Activated CD8-positive, alpha-beta memory T cell treated with anti-CD3 and anti-CD28 coated beads, Interleukin-2, amount 10 ng/mL, durations not matched to agents 7 days and 5 days (primary cell): ENCODE measurements around the gene CRIM1. TPM values are rescaled to one million over a fixed set of nuclear protein-coding genes. Genes with fewer than 3 reads are reported as not detected.

Source experiments
- ATAC-seq: fragments of 150-1000 bp; cut with Tn5 transposase; one replicate; pipeline ENCODE4 v1.10.0; 2021; ENCODE audit warnings: moderate library complexity
- CTCF ChIA-PET: fragments of 350-600 bp; sonication (Branson Sonifier 250); formaldehyde crosslinking; loops from one replicate; lab custom pipeline; 2021; ENCODE audit warnings: antibody characterized with exemption; lab: Charles Lee
- DNase-seq: peaks from one replicate; pipeline ENCODE4 v3.0.0-alpha.2; 2020
- H3K27ac Mint-ChIP-seq: one replicate; pipeline ENCODE4 v1.8.0; 2021; ENCODE audit warnings: mild to moderate bottlenecking, mixed read lengths
- H3K27me3 Mint-ChIP-seq: one replicate; pipeline ENCODE4 v1.8.0; 2021; ENCODE audit warnings: mixed read lengths
- H3K36me3 Mint-ChIP-seq: one replicate; pipeline ENCODE4 v1.8.0; 2021; ENCODE audit warnings: mild to moderate bottlenecking, mixed read lengths
- H3K4me1 Mint-ChIP-seq: one replicate; pipeline ENCODE4 v1.8.0; 2021; ENCODE audit warnings: mixed read lengths
- H3K4me3 Mint-ChIP-seq: one replicate; pipeline ENCODE4 v1.8.0; 2021; ENCODE audit warnings: mild to moderate bottlenecking, moderate library complexity, mixed read lengths
- H3K9me3 Mint-ChIP-seq: one replicate; pipeline ENCODE4 v1.8.0; 2022; ENCODE audit warnings: low read depth, mixed read lengths
- total RNA-seq, 2 experiments: library from RNA; stranded (reverse); gene quantifications; one replicate each; pipeline ENCODE4 v1.2.3, GENCODE V29; 2021

CRIM1 gene
- total RNA-seq, 2 experiments from 2014 or later = 12.6 to 17.6 TPM

DNA sequence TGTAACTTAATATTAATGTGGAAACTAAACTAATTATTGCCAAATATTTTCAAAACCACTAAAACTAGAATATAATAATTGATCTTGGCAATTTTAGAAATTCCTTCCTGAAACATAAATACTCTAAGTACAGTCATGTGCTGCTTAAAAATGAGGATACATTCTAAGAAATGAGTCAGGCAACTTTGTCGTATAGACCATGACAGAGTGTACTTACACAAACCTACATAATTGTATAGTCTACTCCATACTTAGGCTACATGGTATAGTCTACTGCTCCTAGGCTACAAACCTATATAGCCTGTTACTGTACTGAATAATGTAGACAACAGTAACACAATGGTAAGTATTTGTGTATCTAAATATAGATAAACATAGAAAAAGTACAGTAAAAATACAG is 214.8 kb downstream of the CRIM1 start:
- H3K9me3 Mint-ChIP-seq = no peaks in the 10 kb centered on the region
- no peaks in the 10 kb centered on the region for H3K4me1 Mint-ChIP-seq
- no peak for DNase-seq
- no peak overlapping the region for H3K27ac Mint-ChIP-seq
- CTCF ChIA-PET = interaction anchor here (1.3 kb wide), 1 partner anchor 17 kb away, joined by 3 read pairs; no protein-coding TSS in a partner anchor
- no peaks in the 10 kb centered on the region for H3K27me3 Mint-ChIP-seq
- H3K36me3 Mint-ChIP-seq = peaks cover 21% of the 10 kb centered on the region
- no peak for ATAC-seq
- H3K4me3 Mint-ChIP-seq = no peak overlapping the region

DNA sequence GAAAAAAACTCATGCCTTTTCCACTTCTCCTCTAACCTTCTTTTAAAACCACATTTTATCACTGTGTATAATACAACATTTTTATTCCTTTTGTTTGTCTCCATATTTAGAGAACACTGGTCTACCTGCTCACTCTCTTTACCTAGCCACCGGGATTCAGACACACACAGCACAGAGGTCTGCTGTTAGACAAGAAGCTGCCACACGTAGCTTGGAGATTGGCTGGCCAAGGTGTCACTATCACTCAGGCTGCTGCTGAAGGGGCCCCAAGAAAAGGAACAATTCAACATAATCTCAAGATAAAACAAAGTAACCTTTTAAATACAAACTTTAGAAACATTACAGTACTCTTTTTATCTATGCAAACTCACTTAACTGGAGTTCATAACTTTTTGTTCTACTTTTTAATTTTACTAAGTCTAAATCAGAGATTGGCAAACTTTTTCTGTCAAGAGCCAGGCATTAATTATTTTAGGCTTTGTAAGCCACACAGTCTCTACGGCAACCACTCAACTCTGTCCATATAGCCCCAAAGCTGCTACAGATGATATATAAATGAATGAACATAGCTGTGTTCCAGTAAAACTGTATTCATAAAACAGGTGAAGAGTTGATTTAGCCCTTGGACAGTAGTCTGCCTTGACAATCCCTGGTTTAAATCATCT is 216.6 kb downstream of the CRIM1 start:
- H3K27ac Mint-ChIP-seq = no peak overlapping the region
- CTCF ChIA-PET = interaction anchor here (1.2 kb wide), 1 partner anchor 10 kb away, joined by 4 read pairs; no protein-coding TSS in a partner anchor
- H3K4me1 Mint-ChIP-seq = no peaks in the 10 kb centered on the region
- no peak overlapping the region for H3K4me3 Mint-ChIP-seq
- peaks cover 33% of the 10 kb centered on the region for H3K36me3 Mint-ChIP-seq
- DNase-seq (no peak), ATAC-seq (no peak)
- no peaks in the 10 kb centered on the region for H3K9me3 Mint-ChIP-seq
- H3K27me3 Mint-ChIP-seq = no peaks in the 10 kb centered on the region

DNA sequence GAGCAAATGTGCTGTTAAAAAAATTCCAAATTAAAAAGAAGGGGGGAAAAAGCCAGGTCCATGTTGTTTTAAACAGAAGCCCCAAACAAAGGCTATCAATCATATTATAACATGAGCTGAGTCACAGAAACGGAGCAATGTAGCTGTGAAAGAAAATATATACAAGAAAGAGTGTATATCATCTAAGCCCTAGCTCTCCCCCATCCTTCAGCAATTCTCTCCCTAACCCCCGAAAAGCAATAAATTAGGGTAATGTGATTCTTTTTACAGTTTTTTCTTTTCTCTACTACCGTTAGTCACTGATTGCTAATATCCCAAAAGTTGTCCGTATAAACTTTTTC is 217.1 kb downstream of the CRIM1 start:
- peaks cover 37% of the 10 kb centered on the region for H3K36me3 Mint-ChIP-seq
- DNase-seq (no peak), ATAC-seq (no peak)
- H3K27ac Mint-ChIP-seq = no peak overlapping the region
- H3K4me1 Mint-ChIP-seq = no peaks in the 10 kb centered on the region
- CTCF ChIA-PET = interaction anchor here (0.6 to 1.2 kb wide), 2 partner anchors 10 to 80 kb away, joined by 4 read pairs; no protein-coding TSS in a partner anchor
- no peaks in the 10 kb centered on the region for H3K27me3 Mint-ChIP-seq
- no peaks in the 10 kb centered on the region for H3K9me3 Mint-ChIP-seq
- no peak overlapping the region for H3K4me3 Mint-ChIP-seq

DNA sequence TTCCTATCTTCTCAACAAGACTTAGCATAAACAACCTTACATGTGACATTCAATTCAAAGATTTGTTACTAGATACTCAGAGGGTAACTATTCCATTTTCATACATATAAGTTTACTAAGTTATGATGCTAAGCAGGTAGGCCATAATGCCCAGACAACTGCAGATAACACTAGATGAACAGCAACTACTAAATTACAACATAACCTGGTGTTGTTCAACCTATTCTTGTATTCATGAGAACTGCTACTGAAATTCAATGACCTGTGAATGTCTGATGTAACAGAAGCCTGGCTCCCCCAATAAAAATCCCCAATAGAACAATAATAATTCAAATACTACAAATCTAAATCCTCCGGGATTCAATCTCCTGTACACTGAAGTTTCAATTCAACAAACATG is 217.6 kb downstream of the CRIM1 start:
- Mint-ChIP-seq H3K4me3 (no peak overlapping the region), H3K36me3 (peaks cover 42% of the 10 kb centered on the region), H3K27me3 (no peaks in the 10 kb centered on the region), H3K27ac (no peak overlapping the region), H3K9me3 (no peaks in the 10 kb centered on the region), H3K4me1 (peaks cover under 1% of the 10 kb centered on the region)
- no peak for DNase-seq
- ATAC-seq = no peak
- CTCF ChIA-PET = interaction anchor here (0.6 kb wide), 1 partner anchor 80 kb away, joined by 4 read pairs; no protein-coding TSS in a partner anchor

DNA sequence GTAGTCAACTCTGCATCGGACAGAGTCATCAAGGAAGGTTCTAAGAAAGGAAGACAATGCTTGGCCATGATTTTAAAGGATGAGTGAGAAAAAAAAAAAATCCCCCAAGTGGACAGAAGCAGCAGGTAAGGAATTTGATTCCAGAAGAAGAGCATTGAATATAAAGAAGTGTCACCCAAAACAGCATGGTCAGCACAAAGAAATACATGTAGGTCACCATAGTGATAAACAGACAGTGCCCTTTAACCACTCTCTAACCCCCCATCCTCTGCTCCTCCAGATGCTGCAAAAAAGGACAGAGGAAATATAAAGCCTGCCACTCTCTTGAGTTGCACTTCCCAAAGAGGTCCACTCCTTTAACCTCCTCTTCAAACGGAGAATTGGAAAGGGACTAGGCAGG is 219.0 kb downstream of the CRIM1 start:
- CTCF ChIA-PET = no interaction called here
- no peak for ATAC-seq

DNA sequence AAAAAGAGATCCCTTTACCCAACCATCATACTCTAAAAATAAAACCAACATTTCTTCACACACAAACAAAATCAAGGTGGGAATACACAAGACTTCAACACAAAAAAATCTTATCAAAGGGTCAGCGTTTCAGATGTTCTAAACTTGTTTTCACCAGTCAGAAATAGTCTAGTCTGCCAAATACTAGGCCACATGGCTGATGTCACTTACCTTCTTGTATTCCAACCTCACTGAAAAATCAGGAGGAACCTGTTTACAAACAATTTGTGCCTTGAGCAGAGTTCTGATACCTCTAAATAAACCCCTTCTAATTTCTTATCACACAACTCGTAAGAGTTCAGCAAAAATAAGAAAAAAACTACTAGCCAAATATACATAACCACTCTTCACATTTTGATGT is 222.3 kb downstream of the CRIM1 start:
- CTCF ChIA-PET = no interaction called here
- Mint-ChIP-seq H3K4me3 (no peak overlapping the region), H3K4me1 (peaks cover 10% of the 10 kb centered on the region), H3K36me3 (peaks cover 76% of the 10 kb centered on the region), H3K27me3 (no peaks in the 10 kb centered on the region), H3K27ac (no peak overlapping the region), H3K9me3 (no peaks in the 10 kb centered on the region)
- no peak for DNase-seq
- no peak for ATAC-seq

More for the DNA sequence above, 219.0 kb downstream of the CRIM1 start:
- H3K9me3 Mint-ChIP-seq = no peaks in the 10 kb centered on the region
- no peak overlapping the region for H3K27ac Mint-ChIP-seq
- no peak for DNase-seq
- H3K36me3 Mint-ChIP-seq = peaks cover 55% of the 10 kb centered on the region
- no peaks in the 10 kb centered on the region for H3K27me3 Mint-ChIP-seq
- no peak overlapping the region for H3K4me3 Mint-ChIP-seq
- peaks cover 10% of the 10 kb centered on the region for H3K4me1 Mint-ChIP-seq

DNA sequence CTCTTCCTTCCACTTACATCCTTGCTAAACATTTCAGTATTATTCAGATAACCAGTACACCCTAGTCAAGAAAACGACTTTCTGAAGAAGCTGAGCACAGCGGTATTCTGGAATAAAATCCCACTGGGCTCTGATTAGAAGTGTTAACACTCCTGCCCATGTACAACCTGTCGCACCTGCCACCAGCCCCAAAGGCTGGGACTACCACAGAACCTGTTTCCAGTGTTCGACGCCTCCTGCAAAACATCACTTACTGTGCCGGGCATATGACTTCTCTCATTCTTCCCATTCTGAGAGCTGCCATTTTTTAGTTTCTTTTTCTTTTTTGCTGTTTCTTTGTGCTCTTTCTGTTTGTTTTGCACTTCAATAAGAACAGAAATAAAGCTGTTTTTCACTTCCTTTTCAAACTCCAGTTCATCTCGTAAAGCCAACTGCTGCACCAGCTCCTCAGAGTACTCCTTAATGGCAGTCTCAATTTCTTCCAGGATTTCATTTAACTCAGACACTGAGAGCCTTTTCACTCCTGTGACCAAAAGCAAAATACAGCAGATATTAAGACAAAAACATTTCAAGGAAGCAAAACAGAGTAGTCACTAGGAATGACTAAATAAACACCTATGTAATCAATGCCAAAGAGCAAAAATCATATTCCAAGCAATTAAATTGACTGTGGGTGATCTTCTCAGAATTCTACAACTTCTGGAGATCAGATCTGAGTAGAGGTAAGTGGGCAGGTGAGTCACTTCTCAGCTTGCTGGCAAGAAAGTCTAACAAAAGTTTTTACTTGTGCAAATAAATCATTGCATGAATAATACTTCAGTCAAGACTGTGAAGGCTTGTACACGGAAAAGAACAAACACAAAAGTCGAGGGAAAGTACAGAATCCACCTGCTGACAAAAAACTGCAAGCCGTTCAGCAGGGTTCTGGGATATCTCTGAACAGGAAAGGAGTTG is 223.0 kb downstream of the CRIM1 start:
- Mint-ChIP-seq H3K9me3 (no peaks in the 10 kb centered on the region), H3K27me3 (no peaks in the 10 kb centered on the region), H3K27ac (no peak overlapping the region), H3K4me1 (peaks cover 10% of the 10 kb centered on the region), H3K36me3 (peaks cover 76% of the 10 kb centered on the region), H3K4me3 (no peak overlapping the region)
- DNase-seq (no peak), ATAC-seq (no peak)
- CTCF ChIA-PET = no interaction called here

DNA sequence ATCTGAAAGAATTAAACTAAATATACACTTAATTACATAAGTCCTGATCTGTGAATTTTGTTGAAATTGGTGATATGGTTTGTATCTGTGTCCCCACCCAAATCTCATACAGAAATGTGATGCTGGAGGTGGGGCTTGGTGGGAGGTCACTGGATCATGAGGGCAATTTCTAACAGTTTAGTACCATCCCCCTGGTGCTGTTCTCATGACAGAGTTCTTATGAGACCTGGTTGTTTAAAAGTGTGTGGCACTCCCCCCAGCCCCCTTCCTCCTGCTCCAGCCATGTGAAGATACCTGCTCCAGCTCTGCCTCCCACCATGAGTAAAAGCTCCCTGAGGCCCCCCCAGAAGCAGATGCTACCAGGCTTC is 223.7 kb downstream of the CRIM1 start:
- no peaks in the 10 kb centered on the region for H3K27me3 Mint-ChIP-seq
- peaks cover 79% of the 10 kb centered on the region for H3K36me3 Mint-ChIP-seq
- CTCF ChIA-PET = no interaction called here
- DNase-seq (no peak), ATAC-seq (no peak)
- peaks cover 10% of the 10 kb centered on the region for H3K4me1 Mint-ChIP-seq
- no peak overlapping the region for H3K27ac Mint-ChIP-seq
- H3K4me3 Mint-ChIP-seq = no peak overlapping the region
- no peaks in the 10 kb centered on the region for H3K9me3 Mint-ChIP-seq

DNA sequence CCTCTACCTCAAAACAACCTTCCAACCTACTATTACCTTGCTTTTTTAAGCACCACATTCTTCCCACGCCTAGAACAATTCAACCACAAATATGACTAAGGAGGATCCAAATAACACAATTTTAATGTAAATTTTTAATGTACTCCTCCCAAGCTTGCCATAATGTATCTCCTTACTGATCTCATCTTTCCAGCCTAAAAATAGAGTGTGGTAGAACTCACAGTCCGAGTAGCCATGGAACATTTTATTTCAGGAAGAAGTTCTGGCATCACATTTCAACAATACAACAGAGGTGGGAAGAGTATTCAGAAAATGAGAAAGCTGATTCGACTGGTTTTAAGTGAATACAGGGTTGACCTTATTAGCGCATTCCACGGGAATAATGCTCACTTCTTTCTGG is 227.0 kb downstream of the CRIM1 start:
- no peak overlapping the region for H3K27ac Mint-ChIP-seq
- H3K4me1 Mint-ChIP-seq = peaks cover 10% of the 10 kb centered on the region
- no peaks in the 10 kb centered on the region for H3K27me3 Mint-ChIP-seq
- H3K9me3 Mint-ChIP-seq = no peaks in the 10 kb centered on the region
- ATAC-seq (no peak), DNase-seq (no peak)
- no peak overlapping the region for H3K4me3 Mint-ChIP-seq
- peaks cover 75% of the 10 kb centered on the region for H3K36me3 Mint-ChIP-seq
- CTCF ChIA-PET = no interaction called here

DNA sequence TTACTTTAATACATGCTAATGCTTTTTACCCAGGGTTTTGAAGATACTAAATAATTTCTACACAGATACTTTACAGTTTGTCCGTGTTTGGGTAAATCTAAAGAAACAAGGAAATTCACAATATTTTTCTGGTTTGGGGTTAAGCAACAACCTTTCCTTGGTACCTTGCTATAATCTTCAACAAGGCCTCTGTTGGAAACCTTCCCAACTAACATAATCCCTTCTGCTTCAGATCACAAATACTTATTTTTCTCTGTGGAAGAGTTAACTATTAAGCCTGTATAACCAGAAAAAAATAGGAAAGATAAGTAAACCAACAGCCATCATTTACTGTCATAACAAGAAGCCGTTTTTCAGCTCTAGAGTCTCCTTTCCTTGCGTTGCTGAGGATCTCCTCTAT is 227.4 kb downstream of the CRIM1 start:
- Mint-ChIP-seq H3K4me3 (no peak overlapping the region), H3K4me1 (peaks cover 10% of the 10 kb centered on the region), H3K27ac (no peak overlapping the region), H3K27me3 (no peaks in the 10 kb centered on the region), H3K36me3 (peaks cover 72% of the 10 kb centered on the region), H3K9me3 (no peaks in the 10 kb centered on the region)
- DNase-seq (no peak), ATAC-seq (no peak)
- CTCF ChIA-PET = no interaction called here

DNA sequence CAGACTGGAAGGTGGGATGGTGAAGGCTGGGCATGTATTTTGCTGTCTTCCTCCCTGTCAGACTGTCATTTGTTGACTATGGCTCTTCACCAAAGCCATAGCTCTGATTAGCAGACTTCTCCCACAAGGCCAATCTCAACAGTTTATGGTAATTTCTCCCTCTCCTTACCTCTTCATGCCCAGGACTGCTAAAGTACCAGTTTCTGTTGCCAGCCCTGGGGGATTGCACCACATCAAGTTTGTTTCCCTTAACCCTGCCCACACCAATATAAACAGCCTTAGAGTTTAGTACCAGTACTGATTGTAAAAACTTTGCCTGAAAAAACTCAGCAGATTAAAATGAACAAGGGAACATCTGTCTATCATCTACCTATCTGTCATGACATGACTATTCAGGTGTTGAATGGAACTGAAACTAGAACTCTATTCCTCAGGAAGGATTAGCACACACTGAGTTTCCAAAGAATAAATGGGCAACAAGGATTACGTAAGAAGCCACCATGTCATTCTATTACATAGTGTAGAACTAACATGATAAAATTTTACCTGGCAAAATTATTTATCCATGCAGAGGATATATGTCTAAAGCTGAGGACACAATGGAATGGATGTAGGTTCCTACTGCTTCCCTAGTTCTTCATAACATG is 228.7 kb downstream of the CRIM1 start:
- CTCF ChIA-PET = no interaction called here
- Mint-ChIP-seq H3K36me3 (peaks cover 62% of the 10 kb centered on the region), H3K9me3 (no peaks in the 10 kb centered on the region), H3K27ac (no peak overlapping the region), H3K4me1 (no peaks in the 10 kb centered on the region), H3K27me3 (no peaks in the 10 kb centered on the region), H3K4me3 (no peak overlapping the region)
- DNase-seq (no peak), ATAC-seq (no peak)

DNA sequence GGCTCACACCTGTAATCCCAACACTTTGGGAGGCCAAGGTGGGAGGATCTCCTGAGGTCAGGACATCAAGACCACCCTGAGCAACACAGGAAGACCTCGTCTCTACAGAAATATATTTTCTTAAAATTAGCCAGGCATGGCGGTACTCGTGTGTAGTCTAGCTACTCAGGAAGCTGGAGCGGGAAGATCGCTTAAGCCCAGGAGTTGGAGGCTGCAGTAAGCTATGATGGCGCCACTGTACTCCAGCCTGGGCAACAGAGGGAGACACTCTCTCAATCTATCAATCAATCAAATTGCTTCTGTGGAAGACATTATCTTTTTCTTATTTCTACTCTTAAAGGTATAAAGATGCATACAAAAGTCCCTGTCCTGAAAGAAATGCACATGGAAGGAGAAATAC is 231.1 kb downstream of the CRIM1 start:
- no peak for ATAC-seq
- Mint-ChIP-seq H3K27ac (no peak overlapping the region), H3K4me1 (no peaks in the 10 kb centered on the region), H3K4me3 (no peak overlapping the region), H3K36me3 (peaks cover 45% of the 10 kb centered on the region), H3K9me3 (no peaks in the 10 kb centered on the region), H3K27me3 (no peaks in the 10 kb centered on the region)
- CTCF ChIA-PET = no interaction called here
- DNase-seq = no peak

DNA sequence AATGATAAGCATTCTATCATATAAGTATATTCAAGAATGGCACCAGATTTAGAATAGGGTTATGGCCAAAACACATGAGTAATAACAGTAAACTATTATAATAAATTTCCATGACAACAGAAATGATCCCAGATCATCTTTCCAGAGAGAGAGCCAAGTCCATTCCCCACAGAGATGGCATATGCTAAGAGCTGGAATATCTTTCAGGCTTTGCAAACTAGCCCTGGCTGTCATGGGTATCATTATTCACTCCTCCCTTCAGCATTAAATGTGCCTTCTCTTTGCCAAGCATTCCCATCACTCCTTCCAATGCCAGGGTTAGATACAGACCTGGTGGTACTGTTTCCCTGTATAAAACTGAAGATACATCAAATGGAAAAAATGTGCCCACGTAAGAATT is 231.5 kb downstream of the CRIM1 start:
- Mint-ChIP-seq H3K9me3 (no peaks in the 10 kb centered on the region), H3K4me1 (no peaks in the 10 kb centered on the region), H3K27me3 (no peaks in the 10 kb centered on the region), H3K27ac (no peak overlapping the region), H3K4me3 (no peak overlapping the region), H3K36me3 (peaks cover 43% of the 10 kb centered on the region)
- ATAC-seq = no peak
- DNase-seq = no peak
- CTCF ChIA-PET = no interaction called here
